Keratinocyte (primary cell): ENCODE results near the gene MVP.

ENCODE experiments used
- EZH2 ChIP-seq: IDR thresholded peaks from one replicate; pipeline ENCODE4 v1.6.1; 2012; ENCODE audit warnings: inconsistent platforms, mild to moderate bottlenecking, low read length, moderate library complexity
- TF ChIP-seq, protein P1 (sequence below), 3 experiments: IDR thresholded peaks in 1 of 3; conservative IDR thresholded peaks in 1 of 3; optimal IDR thresholded peaks in 1 of 3; 2 replicates in 2 of 3; 3 replicates in 1 of 3; pipeline versions ENCODE3 to v1.5.1; 2011; ENCODE audit warnings: low read length in 3 of 3, mild to moderate bottlenecking in 3 of 3, moderate library complexity in 2 of 3, control low read depth in 1 of 3, inconsistent platforms in 1 of 3; ENCODE audit not compliant: insufficient read depth in 2 of 3; ENCODE audit errors: extremely low read depth in 1 of 3

GRCh38 chr16:29836623-29837022 lies 16.4 kb downstream of the MVP start:
- TF ChIP-seq, protein P1, sequence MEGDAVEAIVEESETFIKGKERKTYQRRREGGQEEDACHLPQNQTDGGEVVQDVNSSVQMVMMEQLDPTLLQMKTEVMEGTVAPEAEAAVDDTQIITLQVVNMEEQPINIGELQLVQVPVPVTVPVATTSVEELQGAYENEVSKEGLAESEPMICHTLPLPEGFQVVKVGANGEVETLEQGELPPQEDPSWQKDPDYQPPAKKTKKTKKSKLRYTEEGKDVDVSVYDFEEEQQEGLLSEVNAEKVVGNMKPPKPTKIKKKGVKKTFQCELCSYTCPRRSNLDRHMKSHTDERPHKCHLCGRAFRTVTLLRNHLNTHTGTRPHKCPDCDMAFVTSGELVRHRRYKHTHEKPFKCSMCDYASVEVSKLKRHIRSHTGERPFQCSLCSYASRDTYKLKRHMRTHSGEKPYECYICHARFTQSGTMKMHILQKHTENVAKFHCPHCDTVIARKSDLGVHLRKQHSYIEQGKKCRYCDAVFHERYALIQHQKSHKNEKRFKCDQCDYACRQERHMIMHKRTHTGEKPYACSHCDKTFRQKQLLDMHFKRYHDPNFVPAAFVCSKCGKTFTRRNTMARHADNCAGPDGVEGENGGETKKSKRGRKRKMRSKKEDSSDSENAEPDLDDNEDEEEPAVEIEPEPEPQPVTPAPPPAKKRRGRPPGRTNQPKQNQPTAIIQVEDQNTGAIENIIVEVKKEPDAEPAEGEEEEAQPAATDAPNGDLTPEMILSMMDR (optimal IDR thresholded peaks at IDR 0.05 in 1 of 3, IDR thresholded peaks at IDR 0.05 in 1 of 3, conservative IDR thresholded peaks at IDR 0.05 in 1 of 3; ENCODE audit: extremely low read depth in 1 of 3, insufficient read depth in 2 of 3, low read length in 3 of 3), result no peak
- TF ChIP-seq EZH2, result no peak
